ENCODE results near the gene PDX1. TPM values are rescaled to one million over a fixed set of nuclear protein-coding genes. Genes with fewer than 3 reads are reported as not detected.

PDX1 gene
- polyA plus RNA-seq = 1 to 10 TPM in 1 of 3 donors, under 1 TPM in 1, not detected in 1; 0.03 to 6.6 TPM

GRCh38 chr13:27919934-27920676, at the start of gene PDX1:
TSS of gene PDX1 (plus strand) at chr13:27920000. CDS start at chr13:27920139, 139 bp downstream.
- no peak within 1 kb of the TSS for H3K27ac ChIP-seq (ENCODE audit: low read depth, low read length)
- WGBS, 3 donors = 1 to 2% (median 1%) methylated on average over 71 to 76 of the region's 76 CpGs

DNA sequence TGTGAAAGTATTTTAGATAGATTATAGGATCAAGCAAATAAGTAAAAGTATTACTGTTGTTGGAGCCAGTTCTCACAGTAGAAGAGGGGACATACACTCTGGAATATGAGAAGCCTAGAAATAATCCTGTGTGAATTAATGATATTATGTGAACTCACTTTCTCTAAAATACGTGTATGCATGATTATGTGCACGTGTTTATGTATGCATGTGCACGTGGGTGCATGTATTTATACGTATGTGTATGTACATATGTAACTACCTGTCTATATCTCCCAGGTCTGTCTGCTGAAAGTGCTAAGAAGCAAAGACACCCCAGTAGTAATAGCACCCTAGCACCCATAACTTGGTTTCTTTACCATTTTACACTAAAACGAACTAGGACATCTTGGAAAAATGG, 41.5 kb upstream of the PDX1 start:
- WGBS, 3 donors = 78 to 86% (median 83%) methylated on average over 5 of the region's 5 CpGs
- H3K27ac ChIP-seq (ENCODE audit: low read depth, low read length) = no peak overlapping the region

- H3K27ac ChIP-seq (ENCODE audit: low read depth, low read length) = no peak overlapping the region
- 28 to 39% (median 33%) methylated on average over 5 of the region's 5 CpGs for WGBS, 3 donors
These were observed 30.3 kb upstream of the PDX1 start for GRCh38 chr13:27889471-27889870.

DNA sequence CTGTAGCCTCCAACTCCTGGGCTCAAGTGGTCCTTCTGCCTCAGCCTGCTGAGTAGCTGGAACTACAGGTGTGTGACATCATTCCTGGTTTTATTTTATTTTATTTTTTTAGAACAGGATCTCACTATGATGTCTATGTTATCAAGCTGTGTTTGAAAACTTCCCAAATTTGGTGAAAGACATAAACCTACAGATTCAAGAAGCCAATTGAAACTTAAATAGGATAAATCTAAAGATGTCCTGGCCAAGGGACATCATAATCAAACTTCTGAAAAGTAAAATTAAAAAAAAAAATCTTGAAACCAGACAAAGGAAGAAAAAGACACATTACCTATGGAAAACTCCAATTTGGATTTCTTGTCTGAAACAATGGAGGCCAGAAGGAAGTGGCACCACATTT, 23.1 kb upstream of the PDX1 start:
- no peak overlapping the region for H3K27ac ChIP-seq (ENCODE audit: low read depth, low read length)

GRCh38 chr13:27904719-27905118, 15.1 kb upstream of the PDX1 start:
- H3K27ac ChIP-seq (ENCODE audit: low read depth, low read length) = no peak overlapping the region
- 85 to 98% (median 94%) methylated on average over 3 of the region's 3 CpGs for WGBS, 3 donors

- 50 to 74% (median 65%) methylated on average over 2 of the region's 2 CpGs for WGBS, 3 donors
- no peak overlapping the region for H3K27ac ChIP-seq (ENCODE audit: low read depth, low read length)
These were observed 14.2 kb upstream of the PDX1 start for GRCh38 chr13:27905650-27906049.

DNA sequence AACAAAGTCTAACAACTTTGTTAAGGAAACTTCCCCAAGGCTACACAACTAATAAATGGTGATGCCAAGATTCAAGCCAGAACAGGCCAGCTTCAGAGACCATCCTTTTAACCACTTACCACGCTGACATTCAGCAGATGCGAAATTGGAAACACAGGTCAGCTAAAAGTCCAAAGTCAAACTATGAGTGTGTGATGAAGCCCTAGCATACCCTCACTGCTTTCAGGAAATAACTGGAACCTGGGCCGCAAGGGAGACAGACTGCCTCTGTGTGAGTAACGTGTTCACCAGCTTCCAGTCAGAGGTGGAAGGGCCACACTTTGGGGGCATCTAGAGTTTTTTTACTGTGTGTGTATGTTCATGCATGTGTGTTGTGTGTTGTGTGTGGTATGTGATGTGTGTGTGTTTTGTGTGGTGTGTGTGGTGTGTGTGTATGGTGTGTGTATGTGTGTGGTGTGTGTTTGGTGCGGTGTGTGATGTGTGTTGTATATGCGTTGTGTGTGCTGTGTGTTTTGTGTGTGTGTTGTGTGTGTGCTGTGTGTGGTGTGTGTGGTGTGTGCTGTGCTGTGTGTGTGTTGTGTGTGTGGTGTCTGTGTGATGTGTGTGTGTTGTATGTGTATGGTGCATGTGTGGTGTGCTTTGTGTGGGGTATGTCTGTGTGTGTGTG, 12.5 kb upstream of the PDX1 start:
- WGBS, 3 donors = 82 to 90% (median 88%) methylated on average over 6 of the region's 6 CpGs

GRCh38 chr13:27909378-27909777, 10.4 kb upstream of the PDX1 start:
- 16 to 38% (median 33%) methylated on average over 4 of the region's 4 CpGs for WGBS, 3 donors
- H3K27ac ChIP-seq (ENCODE audit: low read depth, low read length) = no peak overlapping the region

More for the DNA sequence above, 12.5 kb upstream of the PDX1 start:
- no peak overlapping the region for H3K27ac ChIP-seq (ENCODE audit: low read depth, low read length)

DNA sequence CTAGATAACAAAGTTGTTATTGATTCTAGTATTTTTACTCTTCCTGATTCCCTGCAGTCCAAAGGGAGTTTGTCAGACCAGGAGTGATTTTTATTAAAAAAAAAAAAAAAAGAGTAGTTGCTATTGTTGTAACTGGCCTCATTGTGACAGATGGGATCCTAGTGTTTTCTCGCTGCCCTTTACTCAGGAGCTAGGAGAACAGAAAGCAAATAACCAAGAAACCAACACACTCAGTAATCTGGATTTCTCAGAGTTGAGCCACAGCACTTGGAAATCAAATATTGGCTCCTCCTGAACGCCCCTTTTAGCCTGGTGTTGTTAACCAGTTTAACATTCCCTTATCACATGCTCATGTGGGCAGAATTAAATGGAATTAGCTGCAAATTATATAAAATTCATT, 8.3 kb upstream of the PDX1 start:
- H3K27ac ChIP-seq (ENCODE audit: low read depth, low read length) = no peak overlapping the region
- 13 to 70% (median 54%) methylated on average over 2 of the region's 2 CpGs for WGBS, 3 donors

- no peak overlapping the region for H3K27ac ChIP-seq (ENCODE audit: low read depth, low read length)
- 83 to 85% (median 85%) methylated on average over 1 of the region's 1 CpG for WGBS, 3 donors
These were observed 6.6 kb upstream of the PDX1 start for GRCh38 chr13:27913160-27913559.

DNA sequence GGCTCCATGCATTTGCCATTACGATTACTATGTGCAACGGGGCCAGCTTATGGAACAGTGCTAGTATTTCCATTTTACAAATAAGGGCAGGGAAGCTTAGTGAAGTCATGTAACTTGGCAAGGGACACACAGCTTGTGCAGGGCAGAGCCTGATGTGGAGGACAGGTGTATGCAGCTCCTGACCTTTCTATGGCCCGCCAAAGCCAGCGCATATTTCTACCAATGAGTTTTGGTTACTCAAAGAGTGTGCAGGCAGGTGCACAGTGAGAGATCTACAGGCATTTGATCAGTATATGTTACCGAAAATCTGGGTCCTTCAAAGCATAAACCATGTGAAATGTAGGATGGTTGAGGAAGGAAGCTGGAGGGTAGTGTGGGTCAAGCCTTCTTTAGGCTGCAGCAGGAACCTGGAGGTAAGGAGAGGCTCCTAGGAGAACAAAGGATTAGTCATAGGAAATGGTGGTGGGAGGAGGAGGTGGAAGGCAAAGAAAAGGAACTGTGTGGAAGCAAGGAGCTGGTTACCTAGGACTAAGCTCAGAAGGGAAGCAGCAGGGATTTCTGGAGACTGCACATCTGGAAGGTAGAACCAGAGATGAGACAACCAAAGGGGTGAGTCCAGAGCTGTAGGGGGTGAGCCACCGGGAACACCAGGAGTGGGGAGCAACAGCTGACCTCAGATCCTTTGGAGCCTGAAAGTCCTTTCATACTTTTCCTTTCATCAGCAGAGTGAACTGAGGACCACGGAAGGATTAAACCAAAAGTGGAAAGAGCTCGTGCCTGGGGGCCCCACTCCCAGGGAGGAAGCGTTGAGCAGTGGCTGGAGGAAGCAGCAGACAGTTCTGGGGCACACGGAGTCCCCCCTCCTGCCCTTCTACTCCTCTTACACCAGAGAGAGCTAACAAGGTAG, 4.2 kb upstream of the PDX1 start:
- 42 to 71% (median 42%) methylated on average over 10 of the region's 10 CpGs for WGBS, 3 donors
- no peak overlapping the region for H3K27ac ChIP-seq (ENCODE audit: low read depth, low read length)

GRCh38 chr13:27917121-27917947, 2.5 kb upstream of the PDX1 start:
- H3K27ac ChIP-seq (ENCODE audit: low read depth, low read length) = no peak overlapping the region
- WGBS, 3 donors = 6 to 35% (median 6%) methylated on average over 48 of the region's 48 CpGs

DNA sequence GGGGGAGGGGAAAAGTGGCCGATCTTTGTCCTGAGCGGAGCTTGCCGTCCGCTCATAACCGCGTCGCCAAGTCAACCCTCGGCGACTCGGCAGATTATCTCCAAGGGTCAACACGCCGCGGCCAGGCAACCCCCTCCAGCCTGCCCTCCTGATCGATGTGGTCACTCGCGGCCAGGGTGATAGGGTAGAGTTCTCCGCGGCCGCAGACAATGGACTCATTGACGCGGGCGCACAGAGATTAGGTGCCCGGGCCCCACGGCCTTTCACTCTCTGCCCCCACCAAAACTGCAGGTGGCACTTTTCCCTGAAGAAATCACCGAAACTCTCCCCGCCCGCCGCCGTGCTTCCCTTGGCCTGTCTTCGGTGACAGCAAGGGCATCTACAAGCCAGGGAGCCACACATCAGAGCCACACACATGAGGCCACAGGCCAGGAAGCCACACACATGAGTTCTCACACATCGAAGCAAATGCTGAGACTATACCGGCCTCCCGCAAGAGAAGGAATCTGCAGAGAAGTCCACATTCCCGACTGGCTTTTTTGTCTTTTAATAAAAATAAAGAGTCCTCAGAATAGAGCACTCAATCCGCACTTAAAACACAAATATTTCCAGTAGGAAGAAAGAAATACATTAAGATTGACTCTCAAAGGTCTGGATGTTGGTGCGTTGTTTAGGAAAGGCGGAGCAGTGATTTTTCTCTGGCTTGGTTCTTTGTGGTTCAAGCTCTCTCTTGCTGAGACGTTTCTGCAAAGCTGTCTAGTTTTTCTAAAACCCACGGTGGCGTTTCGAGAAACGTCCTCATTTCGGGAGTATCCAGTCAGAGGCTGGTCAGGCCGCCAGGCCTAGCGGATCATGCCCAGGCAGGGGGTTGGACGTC, 1.5 kb upstream of the PDX1 start:
- H3K27ac ChIP-seq (ENCODE audit: low read depth, low read length) = no peak overlapping the region
- WGBS, 3 donors = 9 to 14% (median 13%) methylated on average over 45 to 46 of the region's 46 CpGs

- 14 to 44% (median 16%) methylated on average over 23 of the region's 23 CpGs for WGBS, 3 donors
- no peak overlapping the region for H3K27ac ChIP-seq (ENCODE audit: low read depth, low read length)
These were observed 712 bp upstream of the PDX1 start for GRCh38 chr13:27918918-27919658.

DNA sequence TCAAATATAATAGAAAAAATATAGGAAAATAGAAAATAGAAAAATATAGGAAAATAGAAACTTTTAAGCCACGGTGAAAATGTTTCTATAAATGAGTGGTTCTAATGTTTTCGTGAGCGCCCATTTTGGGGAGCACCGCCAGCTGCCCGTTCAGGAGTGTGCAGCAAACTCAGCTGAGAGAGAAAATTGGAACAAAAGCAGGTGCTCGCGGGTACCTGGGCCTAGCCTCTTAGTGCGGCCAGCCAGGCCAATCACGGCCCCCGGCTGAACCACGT, 204 bp upstream of the PDX1 start:
- H3K27ac ChIP-seq (ENCODE audit: low read depth, low read length) = no peak overlapping the region
- 3 to 6% (median 4%) methylated on average over 11 of the region's 11 CpGs for WGBS, 3 donors

DNA sequence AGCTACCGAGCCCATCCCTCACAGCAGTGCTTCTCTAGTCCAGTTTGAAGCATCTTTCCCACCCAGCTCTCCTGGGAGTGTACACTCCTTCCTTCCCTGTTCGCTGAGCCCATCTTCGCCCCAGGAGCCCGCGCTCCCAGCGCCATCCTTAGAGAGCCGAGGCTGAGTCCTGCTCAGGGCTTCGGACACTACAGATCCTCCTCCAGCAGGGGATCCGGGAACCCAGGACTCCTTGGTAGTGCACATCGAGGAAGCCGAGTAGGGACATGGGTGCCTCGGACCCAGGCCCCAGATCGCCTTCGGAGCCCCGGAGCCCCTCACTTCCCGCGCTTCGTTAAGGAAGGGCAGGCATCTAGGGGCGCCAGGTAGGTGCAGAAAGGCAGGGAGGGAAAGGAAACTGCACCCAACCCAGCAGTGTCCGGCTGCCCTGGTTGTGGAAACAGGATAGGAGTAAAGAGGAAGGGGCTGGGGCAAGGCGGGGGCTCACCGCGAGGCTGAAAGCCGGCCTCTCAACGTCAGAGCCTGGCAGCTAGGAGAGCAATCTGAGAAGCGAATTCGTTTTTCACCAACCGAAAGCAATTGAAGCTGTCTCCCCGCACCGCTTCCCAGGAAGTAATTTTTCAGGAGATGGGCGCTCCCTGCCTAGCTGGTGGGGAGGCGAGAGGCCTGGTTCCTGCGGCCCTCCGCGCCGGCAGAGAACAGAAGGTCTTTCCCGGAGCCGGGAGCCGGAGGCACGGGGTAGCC, 1.0 kb downstream of the PDX1 start:
- 1 to 2% (median 1%) methylated on average over 40 of the region's 40 CpGs for WGBS, 3 donors
- no peak overlapping the region for H3K27ac ChIP-seq (ENCODE audit: low read depth, low read length)

Data from adipose tissue (tissue), 3 donors.